ENCODE data around the gene SEMA4B.
A peak's percentile ranks its signal among the peaks of the same experiment; 100 is the strongest.
"Not testable (repeated sequence)": the region's sequence is repeated elsewhere in the genome, so short reads cannot be mapped to it uniquely, and the experiment has no call there.

The SEMA4B gene

DNA sequence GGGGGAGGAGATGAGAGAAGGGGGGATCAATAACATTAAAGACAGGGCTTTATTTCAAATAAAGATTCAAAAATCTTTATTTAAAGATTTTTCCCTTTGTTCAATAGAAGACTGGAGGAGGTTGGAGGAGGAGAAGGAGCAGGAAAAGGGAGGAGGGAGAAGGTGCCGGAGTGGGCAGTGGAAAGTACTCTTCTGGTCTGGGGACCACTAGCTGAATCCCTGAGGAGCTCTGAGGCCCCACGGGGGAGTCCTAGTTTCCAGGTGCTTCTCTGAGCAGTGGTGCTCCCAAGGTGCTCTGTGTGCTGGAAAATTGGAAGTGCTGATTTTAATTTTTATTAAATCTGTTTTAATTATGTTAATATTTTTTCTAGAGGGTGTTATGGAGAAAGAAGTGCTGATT is 19.4 kb upstream of the SEMA4B start:
- no peak for ATAC-seq

DNA sequence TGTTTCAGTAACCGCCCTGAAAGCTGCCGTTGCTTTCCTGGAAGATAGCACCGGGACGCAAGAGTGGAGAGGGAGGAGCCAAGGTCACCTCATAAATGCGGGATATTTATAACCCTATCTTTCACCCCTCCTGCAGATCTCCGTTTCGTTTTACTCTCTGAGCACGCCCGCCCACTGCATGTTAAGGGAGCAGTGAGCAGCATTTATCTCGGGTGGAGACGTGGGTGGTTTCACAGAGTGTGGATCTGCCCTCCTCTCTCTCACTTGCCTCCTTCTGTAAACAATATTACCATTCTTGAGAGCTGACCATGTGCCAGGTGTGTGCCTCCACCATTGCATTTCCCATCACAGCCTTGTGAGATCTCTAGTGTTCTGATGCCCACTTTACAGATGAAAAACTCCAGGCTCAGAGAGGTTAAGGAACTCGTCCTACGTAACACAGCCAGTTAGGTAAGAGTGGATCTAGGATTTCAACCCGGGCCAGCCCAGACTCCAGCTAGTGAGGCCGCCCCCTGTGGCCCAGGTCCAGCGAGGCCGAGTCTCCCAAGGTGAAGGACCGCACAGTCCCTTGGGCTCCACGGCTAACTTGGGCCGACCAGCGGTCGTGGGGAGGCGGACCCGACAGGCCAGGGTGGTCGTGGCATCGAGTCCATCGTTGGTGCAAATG is 16.9 kb upstream of the SEMA4B start:
- peak; percentile 25 to 34 for ATAC-seq

DNA sequence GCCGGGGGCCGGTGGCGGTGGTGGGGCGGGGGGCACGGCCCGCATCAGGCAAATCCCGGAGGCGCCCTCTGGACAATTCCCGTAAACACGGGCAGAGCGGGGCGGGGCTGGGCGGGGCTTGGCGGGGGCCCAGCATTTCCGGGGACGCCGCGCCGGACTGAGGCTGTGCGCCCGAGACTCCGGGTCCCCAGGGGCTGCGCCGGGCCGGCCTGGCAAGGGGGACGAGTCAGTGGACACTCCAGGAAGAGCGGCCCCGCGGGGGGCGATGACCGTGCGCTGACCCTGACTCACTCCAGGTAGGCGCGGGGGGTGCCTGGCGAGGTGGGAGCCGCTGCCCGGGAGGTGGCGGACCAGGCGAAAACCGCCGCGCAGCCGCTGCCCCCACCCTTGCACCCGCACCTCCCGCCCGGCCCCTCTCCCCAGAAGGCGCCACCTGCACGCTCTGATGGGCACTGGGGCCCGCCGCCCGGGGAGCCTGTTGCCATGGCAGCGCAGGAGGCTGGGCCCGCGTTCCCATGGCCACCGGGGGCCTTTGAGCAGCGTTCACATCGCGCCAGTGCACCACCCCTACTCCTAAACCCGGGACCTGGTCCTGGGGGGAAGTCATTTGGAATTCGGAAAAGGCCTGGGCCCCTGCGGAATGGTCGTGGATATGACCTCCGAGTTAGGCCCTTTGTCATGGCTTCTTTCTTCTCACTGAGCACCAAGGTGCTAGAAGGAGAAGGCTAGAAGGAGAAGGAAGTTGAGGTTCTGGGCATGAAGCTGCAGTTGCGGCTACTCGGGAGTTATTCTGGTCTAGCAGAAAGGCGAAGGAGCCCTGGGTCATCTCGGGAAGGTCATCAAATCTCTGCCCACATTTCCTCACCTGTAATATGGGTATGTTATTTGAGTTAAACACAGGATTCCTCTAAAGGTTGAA is 16.1 kb upstream of the SEMA4B start:
- ATAC-seq = peak; percentile 68 to 77

DNA sequence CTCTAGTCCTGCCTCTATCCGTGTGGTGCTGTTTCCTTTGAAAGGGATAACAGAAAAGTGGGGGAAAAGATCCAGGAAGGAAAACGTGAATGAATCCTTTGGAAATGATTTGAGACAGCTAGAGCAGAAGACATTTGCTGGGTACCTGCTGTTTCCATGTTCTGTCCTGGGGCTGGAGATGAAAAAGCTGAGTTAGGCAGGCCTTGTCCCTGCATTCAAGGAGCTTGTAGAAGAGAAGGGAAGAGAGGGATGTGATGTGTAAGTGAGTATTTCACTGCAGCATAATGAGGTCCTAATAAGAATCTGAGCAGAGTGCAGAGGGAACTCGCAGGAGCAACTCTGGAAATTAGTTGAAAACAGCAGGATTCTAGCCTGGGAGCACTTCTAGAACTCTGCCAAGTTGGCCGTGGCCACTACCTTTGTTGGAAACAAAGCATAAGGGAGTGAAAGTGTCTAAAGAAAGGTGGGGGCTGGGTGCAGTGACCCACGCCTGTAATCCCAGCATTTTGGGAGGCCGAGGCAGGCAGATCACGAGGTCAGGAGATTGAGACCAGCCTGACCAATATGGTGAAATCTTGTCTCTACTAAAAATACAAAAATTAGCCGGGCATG is 13.8 kb upstream of the SEMA4B start:
- ATAC-seq = no peak

DNA sequence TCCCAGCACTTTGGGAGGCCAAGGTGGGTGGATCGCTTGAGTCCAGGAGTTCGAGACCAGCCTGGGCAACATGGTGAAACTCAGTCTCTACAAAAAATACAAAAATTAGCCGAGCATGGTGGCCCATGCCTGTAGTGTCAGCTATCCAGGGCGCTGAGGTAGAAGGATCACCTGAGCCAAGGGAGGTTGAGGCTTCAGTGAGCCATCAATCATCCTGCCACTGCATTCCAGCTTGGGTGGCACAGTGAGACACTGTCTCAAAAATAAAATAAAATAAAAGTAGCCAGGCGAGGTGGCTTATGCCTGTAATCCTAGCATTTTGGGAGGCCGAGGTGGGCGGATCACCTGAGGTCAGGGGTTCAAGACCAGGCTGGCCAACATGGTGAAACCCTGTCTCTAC is 13.1 kb upstream of the SEMA4B start:
- not testable (repeated sequence) for ATAC-seq

DNA sequence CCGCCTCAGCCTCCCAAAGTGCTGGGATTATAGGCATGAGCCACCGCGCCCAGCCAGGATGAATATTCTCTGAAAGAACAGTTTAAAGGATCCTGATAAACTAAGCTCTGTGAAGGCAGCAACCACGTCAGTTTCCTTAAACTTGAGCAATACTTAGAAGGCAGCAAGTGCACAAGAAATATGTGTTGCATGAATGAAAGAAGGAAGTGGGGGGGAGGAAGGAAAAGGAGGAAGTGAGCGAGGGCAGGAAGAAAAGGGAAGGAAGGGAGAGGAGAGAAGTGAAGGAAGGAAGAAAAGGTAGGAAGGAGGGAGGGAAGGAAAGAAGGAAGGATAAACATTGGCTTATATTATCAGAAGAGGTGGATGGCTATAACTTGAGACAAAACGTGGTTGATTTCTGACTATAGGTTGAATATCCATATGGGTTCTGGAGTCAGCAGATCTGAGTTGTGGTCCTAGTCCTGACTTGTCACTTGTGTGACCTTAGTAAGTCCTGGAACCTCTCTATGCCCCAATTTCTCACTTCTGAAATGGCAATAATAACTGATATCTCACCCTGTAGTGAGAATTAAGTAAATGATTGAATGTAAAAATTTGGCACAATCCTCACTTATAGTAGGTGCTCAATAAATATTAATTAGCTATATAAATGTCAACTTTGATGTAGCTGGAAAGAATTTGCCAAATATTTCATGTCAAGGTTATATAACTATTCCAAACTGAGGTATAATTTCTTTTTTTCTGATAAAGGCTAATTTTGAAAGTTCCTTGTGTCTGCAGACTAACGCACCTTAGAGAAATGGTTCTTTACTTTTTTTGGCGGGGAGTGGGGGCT is 12.0 kb upstream of the SEMA4B start:
- no peak for ATAC-seq

DNA sequence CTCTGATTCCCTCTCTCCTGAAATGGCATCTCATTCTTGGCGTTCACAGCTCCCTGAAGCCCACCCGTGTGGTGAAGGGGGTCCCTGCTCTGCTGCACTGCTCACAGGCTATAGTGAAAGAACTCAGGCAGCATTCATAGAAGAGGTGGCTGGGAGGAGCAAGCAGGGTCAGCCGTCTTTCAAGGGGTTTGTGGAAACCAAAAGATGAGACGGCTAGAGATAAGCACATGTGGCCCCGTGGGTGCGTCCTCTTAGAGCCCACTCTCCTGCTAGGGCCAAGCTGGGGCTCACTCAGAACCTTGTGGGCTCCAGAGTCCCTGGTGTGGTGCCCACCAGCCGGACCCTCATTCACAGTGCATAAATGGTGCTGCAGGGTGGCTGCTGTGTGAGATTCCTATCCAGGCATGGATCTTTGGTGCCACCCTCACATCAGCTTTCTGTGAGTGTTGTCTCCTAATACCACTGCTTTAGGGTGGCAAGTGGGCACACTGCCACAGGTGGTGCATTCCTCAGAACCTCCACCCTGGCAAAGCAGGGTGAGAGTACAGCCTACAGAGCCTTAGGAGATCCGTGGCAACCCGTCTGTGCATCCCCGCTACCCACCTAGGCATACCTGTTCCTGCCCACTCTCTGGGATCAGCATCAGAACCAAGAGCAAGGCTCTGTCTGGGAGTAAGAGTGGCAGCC is 11.2 kb upstream of the SEMA4B start:
- ATAC-seq = no peak

DNA sequence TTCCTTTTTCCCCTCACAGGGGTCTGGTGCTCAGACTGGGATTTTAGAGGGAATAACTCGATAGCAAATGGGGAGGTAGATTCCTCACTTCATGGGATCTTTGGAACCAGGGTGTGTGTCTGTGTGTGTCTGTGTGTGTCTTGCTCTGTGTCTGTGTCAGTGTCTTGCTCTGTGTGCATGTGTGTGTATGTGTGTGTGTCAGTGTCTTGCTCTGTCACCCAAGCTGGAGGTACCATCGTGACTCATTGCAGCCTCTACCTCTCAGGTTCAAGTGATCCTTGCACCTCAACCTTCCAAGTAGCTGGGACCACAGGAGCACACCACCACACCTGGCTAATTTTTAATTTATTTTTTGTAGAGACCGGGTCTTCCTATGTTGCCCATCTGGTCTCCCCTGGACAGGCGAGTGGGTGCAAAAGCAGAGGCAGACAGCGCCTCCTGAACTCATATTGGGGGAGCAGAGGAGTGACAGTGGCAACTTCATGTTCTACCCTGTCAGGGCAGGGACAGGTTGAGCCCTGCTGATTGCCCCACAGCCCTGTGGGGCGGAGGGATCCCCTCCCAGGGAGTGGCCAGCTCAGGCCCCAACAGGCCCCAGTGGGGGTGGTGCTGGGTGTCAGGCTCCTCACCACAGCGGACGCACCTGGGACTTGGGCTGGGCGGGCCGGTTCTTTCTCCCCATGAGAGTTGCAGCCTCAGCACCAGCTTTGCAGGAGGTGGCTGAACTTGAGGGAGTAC is 10.4 kb upstream of the SEMA4B start:
- ATAC-seq = peak in 1 of 2 donors; percentile 24

DNA sequence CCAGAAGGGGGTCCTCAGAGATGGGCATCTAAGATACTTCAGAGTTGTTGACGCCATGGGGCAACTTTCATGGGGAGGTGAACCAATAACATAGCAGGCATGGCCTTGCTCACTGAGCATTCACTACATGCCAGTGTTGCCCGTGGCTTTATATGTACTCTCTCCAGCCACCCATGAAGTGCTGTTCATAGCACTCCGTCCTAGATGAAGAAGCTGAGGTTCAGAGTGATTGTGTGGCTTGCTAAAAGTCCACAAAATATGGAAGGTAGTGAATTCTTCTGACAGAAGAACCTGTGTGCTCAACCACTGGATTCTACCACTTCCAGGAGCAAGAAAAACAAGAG is 9.8 kb upstream of the SEMA4B start:
- ATAC-seq = no peak

DNA sequence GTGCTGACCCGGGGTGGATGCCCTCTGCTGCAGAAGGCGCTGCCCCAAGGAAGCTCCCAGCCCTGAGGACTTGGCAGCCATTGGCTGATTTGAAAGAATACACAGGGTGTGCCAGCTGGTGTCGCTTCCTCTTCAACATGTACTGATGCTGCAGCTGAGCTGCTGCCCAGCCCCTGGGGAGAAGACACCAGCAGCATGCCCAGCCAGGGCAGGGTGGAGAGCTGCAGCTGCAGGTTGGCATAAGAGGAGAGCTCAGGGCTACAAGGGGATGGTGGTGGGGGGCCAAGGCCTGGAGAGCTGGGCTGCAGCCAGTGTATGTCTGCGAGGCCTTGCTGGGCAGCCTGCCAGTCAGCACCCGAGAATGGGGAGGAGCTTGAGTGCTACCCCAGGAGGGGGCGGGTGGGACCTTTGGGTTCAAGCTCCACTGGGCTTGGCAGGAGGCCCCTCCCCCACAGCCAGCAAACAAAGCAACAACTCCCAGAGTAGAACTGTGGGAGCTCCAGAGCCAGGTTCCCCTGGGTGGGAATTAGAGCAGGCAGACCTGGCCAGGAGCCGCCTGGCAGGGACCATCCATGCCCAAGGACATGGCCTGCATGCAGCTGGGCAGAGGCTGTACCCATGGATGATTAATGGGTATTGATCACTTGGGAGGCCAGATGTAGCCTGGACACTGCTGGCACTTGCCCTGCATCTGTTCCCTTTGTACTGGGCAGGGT is 9.2 kb upstream of the SEMA4B start:
- ATAC-seq = peak; percentile 17 to 45

DNA sequence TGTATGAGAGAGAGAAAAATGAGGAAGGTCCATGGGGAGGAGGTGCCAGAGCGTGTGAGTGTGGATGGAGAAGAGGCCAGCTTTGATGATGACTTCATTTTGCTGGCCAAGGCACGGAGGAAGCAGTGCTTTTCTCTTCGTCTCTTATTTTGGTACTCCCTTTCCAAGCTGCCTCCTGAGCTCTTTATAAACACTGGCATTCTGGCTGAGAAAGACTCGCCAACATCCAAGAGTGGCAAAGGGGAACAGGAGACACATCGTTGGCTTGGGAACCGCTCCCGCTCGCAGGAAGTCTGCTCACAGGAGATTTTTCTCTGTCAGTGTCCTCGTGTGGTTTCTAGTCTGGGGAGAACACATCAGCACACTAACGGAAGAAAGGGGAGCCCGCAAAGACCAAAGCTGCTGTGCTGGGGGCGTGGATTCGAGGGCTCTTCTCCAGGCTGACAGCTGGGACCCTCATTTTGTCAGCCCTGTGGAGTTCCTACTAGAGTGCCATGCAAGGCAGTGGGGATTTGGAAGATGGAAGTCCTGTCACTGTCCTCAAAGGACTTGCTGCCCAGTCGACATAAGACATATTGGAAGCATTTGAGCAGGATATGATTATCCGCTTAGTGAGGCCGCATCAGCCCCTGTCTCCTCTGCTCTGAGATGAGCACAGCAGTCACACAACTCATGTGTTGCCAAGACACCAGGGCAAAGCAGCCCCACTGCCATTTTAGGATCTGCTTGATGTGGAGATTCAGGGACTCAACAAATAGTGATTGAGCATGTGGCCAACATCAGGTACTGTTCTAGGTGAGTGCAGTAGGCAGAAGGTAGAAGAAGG is 8.0 kb upstream of the SEMA4B start:
- no peak for ATAC-seq

DNA sequence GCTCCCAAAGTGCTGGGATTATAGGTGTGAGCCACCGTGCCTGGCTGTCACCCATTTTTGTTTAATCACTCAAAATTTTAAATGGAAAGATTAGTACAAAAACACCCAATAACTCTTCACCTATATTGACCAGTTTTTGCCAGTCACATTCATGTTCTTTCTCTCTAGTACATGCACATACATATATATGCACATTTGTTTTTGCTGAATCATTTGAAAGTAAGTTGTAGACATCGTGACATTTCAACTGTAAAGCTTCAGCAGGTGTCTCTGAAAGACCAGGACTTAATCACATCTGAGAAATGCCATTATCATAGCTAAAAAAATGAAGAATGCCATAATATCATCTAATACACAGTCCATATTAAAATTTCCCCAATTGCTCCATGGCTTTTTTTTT is 6.5 kb upstream of the SEMA4B start:
- ATAC-seq = no peak

DNA sequence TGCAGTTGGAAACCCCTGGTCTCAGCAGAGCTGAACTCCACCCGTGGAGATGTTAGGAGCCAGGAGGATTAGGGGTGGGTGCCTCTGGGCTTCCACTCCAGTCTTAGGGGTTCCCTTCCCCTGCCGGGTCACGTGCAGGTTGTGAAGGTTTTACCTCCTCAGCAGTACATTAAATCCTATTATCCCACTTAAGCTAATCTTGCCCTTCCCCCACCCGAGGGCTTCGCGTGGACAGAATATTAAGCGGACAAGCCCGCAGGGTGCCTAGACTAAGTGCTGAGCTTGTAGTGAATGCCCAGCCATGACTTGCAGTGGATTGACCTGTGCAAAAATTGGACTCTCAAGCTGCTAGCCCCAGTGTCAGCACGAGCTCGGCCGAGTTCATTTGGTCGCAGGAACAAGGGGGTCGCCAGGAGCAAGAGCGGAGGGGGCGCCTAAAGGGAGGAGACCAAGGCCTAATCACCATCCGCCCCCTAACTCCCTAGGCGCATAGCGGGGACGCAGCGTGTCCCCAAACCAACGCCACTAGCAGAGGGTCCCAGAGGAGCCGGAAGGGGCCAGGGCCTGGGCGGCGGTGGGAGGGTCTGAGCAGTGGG is 498 bp upstream of the SEMA4B start:
- ATAC-seq = no peak

DNA sequence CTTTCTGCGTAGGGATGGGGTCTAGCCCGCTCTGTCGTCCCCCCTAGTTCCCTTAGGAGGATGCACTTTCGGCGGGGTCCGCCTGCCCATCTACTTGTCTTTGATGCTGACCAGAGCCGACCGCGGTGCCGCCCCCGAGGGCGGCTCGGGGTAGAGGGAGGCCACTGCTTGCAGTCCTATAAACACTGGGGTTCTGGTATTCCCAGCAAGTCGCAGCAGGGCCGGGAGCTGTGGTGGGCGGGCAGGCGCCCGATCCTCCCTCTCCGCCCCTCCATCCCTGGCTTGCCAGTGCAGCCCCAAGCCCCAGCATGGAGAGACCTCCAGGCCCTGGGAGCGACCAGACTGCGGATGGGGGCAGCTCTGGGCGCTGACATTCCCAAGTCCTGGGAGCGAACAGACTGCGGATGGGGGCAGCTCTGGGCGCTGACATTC is 830 bp downstream of the SEMA4B start:
- no peak for ATAC-seq

DNA sequence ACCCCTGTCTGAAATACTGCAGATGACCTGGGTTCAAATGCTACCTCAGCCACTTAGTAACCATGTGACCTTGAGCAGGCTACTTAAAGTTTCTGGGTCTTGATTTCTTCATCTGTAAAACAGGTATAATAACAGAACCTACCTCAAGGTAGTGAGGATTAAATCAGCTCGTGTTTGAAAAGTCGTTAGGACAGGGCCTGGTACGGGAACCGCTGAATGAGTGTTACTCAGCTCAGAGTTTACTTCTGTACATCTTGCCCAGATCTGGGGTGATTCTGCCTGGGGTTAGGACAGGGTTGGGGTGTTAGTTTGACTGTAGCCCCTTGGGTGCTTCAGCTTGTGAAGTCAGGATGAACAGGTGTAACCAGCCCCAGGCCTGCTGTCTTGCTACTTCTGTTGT is 1.8 kb downstream of the SEMA4B start:
- no peak for ATAC-seq

DNA sequence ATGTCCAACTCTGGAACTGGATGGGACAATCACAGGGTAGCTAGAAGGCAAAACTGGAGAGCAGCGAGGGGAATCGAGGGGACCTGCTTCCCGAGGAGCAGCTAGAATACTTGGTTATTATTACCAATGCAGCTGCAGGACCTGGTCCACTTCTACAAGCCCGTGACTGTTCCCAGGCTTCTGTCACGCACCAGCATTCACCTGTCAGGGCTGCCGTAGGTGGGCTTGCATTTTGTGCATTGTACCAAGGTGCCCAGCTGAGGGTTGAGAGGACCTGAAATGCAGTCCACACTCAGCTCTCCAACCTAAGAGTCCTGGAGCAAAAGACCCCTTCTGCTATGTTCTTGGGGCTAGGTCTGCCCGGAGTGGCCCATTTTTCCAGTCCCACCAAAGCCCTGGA is 2.3 kb downstream of the SEMA4B start:
- ATAC-seq = no peak

DNA sequence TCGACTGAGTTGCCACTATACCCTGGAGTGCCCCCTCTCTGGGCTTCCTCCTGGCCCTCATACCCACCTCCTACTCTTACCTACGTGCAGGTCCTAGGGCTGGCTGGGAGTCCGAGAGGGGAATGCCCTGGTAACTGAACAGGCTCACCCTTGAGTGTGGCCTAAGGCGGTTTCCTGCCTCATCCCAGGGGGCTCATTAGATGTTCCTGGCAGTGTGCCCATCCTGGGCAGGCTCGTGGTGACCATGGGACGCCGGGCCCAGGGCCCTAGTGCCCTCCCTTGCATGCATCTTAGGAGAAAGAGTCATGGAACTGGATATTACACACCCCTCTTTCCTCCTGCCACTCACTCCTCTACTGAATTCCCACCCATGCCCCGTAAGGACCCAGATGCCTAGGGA is 2.8 kb downstream of the SEMA4B start:
- no peak for ATAC-seq

DNA sequence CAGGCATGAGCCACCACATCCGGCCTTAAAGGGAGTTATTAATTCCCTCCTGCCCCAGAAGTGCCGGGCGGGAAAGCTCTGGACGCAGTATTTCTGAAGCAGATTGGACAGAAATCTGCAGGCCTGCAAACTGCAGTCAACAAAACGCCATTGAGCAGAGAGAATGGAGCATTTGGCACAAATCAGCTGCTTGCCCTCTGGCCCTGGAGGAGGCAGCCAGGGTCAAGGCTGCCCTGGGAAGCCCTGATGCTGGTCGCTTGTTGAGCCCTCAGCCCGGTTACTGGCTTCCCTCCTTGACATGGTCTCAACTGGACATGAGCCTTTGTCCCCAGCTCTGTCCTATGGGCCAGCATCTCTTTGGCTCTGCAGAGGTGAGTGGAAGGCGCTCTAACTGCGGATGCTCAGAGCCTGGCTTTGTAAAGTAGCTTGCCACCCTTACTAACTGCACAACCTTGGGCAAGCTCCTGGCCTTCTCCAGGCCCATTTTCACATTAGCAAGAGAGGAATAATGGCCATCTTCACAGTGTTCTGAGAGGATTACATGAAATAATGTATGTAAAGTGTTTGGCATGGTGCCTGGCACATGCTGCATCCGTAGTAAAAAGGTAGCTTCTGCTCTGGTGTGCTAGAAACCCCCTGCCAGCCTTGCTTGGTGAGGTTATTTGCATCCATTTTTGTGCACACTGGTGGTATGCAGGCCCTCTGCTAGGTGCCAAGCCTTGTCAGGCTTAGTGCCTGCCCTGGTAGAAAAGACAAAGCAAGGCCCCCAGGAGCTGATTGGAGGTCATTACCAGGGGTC is 4.1 kb downstream of the SEMA4B start:
- no peak for ATAC-seq

DNA sequence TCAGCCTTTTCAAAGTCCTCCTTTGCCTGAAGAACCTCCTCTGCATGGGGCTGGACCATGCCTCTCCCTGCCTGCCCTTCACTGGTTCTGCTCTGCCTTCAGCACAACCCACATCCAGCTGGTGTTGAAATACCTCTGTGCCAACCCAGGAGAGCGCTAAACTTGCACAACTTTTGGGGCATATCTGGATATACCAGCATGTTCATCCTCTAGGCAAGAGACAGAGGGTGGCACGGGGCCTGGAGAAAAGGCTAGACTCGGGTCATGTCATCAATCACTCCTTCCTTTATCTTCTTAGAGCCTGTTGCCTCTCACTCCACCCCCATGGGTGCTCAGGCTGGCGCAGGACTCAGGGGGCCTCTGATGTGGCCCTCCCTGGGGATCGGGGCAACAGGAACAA is 4.8 kb downstream of the SEMA4B start:
- ATAC-seq = no peak

Measured in activated CD4-positive, CD25-positive, alpha-beta regulatory T cell treated with anti-CD3 and anti-CD28 coated beads, Interleukin-2, amount 50 U/mL, for 24 hours (primary cell).